Spleen (tissue), 11 donors: ENCODE data around the gene SYDE2. TPM values are rescaled to one million over a fixed set of nuclear protein-coding genes. Genes with fewer than 3 reads are reported as not detected.
"Not testable (repeated sequence)": the region's sequence is repeated elsewhere in the genome, so short reads cannot be mapped to it uniquely, and the experiment has no call there.

Source experiments
- DNase-seq: peaks from one replicate; pipeline ENCODE4 v3.0.0-alpha.2; 2020
- H3K27ac ChIP-seq, 8 donors: fragments of 200-600 bp; sonication (generic) in 7 of 8; 1 replicate in 4 of 8; 2 replicates in 4 of 8; pipeline versions ENCODE4 v1.5.0 to v1.8.0; 2016 to 2021; ENCODE audit warnings: inconsistent platforms in 4 of 8, mild to moderate bottlenecking in 4 of 8, moderate library complexity in 1 of 8
- H3K27me3 ChIP-seq, 7 donors: fragments of 200-600 bp; sonication (generic) in 6 of 7; replicated peaks in 1 of 7; 1 replicate in 4 of 7; 2 replicates in 3 of 7; pipeline versions ENCODE4 v1.5.0 to v1.8.0; 2016 to 2021; ENCODE audit warnings: inconsistent platforms in 3 of 7, mild to moderate bottlenecking in 1 of 7
- H3K36me3 ChIP-seq, 6 donors: fragments of 200-600 bp; sonication (generic) in 5 of 6; 1 replicate in 4 of 6; 2 replicates in 2 of 6; pipeline versions ENCODE4 v1.5.0 to v1.8.0; 2016 to 2021; ENCODE audit warnings: inconsistent platforms in 2 of 6
- H3K4me1 ChIP-seq, 6 donors: fragments of 200-600 bp; sonication (generic) in 5 of 6; 1 replicate in 3 of 6; 2 replicates in 3 of 6; pipeline versions ENCODE4 v1.5.0 to v1.8.0; 2016 to 2021; ENCODE audit warnings: inconsistent platforms in 3 of 6
- H3K4me3 ChIP-seq, 8 donors: fragments of 200-600 bp; sonication (generic) in 7 of 8; 1 replicate in 4 of 8; 2 replicates in 4 of 8; pipeline versions ENCODE4 v1.5.0 to v1.8.0; 2016 to 2021; ENCODE audit warnings: inconsistent platforms in 4 of 8, mild to moderate bottlenecking in 4 of 8, moderate library complexity in 2 of 8
- H3K9me3 ChIP-seq, 8 donors: fragments of 200-600 bp; sonication (generic) in 7 of 8; 1 replicate in 4 of 8; 2 replicates in 4 of 8; pipeline versions ENCODE4 v1.5.0 to v1.8.0; 2016 to 2021; ENCODE audit warnings: inconsistent platforms in 4 of 8
- CTCF ChIP-seq, 11 experiments: fragments of 200-600 bp in 7 of 11; fragments of 450-650 bp in 4 of 11; sonication (generic) in 4 of 11; IDR thresholded peaks in 8 of 11; conservative IDR thresholded peaks in 3 of 11; 1 replicate in 7 of 11; 2 replicates in 4 of 11; pipeline versions ENCODE4 v1.4.0 to v1.8.0; 2016 to 2021; ENCODE audit warnings: antibody characterized with exemption in 11 of 11, inconsistent platforms in 4 of 11, mild to moderate bottlenecking in 1 of 11
- POLR2A ChIP-seq, 3 donors: fragments of 450-650 bp; IDR thresholded peaks; one replicate each; pipeline ENCODE4 v1.5.1; 2017; ENCODE audit warnings: antibody characterized with exemption in 3 of 3, mild to moderate bottlenecking in 1 of 3
- POLR2AphosphoS5 ChIP-seq, 3 donors: sonication (generic); formaldehyde crosslinking; IDR thresholded peaks; one replicate each; pipeline ENCODE4 v1.5.1; 2017; ENCODE audit warnings: antibody characterized with exemption in 3 of 3
- WGBS, 5 donors: extraction: QIAGEN DNeasy Blood & Tissue Kit in 3 of 5; methylation state at CpG; one replicate each; pipeline versions ENCODE4 v1.1.5 to v1.1.7; 2013 to 2018; 5-methylcytosine and 5-hydroxymethylcytosine counted together
- intact Hi-C: fragments of 100-400 bp; cut with DNase I; formaldehyde crosslinking; loops from one replicate; pipeline ENCODE4 v1.15.0; 2023; ENCODE audit warnings: low total_unique reads
- polyA plus RNA-seq, 3 donors: library from polyadenylated mRNA; stranded (reverse); fragments of 200-250 nt; gene quantifications; one replicate each; pipeline ENCODE4 v1.2.1, GENCODE V29; 2013
- total RNA-seq, 7 donors: library from RNA; depleted of rRNA in 3 of 7; stranded (reverse); fragments of >200 nt in 3 of 7; fragmentation: NEBNext Ultra II Directional in 4 of 7; extraction: Animal tissue kit (Norgen Biotek cat#: 25700) in 4 of 7; gene quantifications; one replicate each; pipeline versions ENCODE4 v1.1.0 to v1.2.1, GENCODE V29; 2016 to 2021
- donor health status: healthy with polysubstance abuse.
- donor health status: DM: no; HTN: no; CAD: no; lungs with moderate emphysema.
- donor health status: DM: no; HTN: no; CAD: no.
- donor health status: Bipolar disorder and iron deficiency.
- donor health status: healthy.
- donor health status: DM: no; HTN: no; CAD: no.
- donor health status: DM: yes; HTN: yes; CAD: no.

SYDE2 gene
- total and polyA plus RNA-seq, 10 donors: 0.09 to 3.6 (median 2.5) TPM

DNA sequence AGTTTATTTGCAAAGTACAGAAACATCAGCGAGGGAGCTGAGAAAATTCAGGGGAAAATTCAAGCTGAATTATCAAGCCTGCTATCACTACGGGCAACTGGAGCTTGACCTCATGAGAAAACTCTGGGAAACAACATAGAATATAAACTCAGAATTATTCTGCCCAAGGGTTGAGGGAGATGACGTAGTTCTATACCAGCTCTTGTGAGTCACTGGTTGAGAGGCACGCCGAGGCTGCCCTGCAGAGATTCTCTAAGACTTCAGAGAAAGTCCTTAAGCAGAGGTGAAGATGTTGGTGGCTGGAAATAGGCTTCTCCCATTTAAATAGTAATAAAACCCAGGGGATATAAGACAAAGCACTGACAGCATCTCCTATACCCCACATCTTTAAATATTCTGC lies 12.3 kb downstream of the SYDE2 start:
- WGBS, 5 donors: 62 to 89% (median 80%) methylated on average over 5 of the region's 5 CpGs
- Histone ChIP-seq H3K36me3 (peaks cover 0 to 10% (median 0%) of the 10 kb centered on the region in 6 donors), H3K9me3 (no peaks in the 10 kb centered on the region), H3K27me3 (no peaks in the 10 kb centered on the region), H3K4me1 (no peaks in the 10 kb centered on the region), H3K4me3 (no peak overlapping the region), H3K27ac (no peak overlapping the region)
- intact Hi-C loops: no loop called here
- DNase-seq: no peak
- TF ChIP-seq CTCF (IDR thresholded peaks at IDR 0.05 in 8 of 11, conservative IDR thresholded peaks at IDR 0.05 in 3 of 11) (no peak), POLR2A (IDR thresholded peaks at IDR 0.05) (no peak), POLR2AphosphoS5 (IDR thresholded peaks at IDR 0.05) (no peak)

DNA sequence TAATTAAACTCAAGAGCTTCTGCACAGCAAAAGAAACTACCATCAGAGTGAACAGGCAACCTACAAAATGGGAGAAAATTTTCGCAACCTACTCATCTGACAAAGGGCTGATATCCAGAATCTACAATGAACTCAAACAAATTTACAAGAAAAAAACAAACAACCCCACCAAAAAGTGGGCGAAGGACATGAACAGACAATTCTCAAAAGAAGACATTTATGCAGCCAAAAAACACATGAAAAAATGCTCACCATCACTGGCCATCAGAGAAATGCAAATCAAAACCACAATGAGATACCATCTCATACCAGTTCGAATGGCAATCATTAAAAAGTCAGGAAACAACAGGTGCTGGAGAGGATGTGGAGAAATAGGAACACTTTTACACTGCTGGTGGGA lies 13.8 kb downstream of the SYDE2 start:
- H3K27ac ChIP-seq, DNase-seq, H3K27me3 ChIP-seq, H3K4me1 ChIP-seq, H3K4me3 ChIP-seq, intact Hi-C loops, H3K9me3 ChIP-seq: not testable (repeated sequence)
- H3K36me3 ChIP-seq: peaks cover 0 to 10% (median 0%) of the 10 kb centered on the region in 6 donors
- 21 to 89% (median 73%) methylated on average over 2 to 3 of the region's 3 CpGs for WGBS, 5 donors

- no peaks in the 10 kb centered on the region for H3K36me3 ChIP-seq
- 78 to 91% (median 88%) methylated on average over 1 of the region's 1 CpG for WGBS, 5 donors
- DNase-seq: no peak
- H3K27ac ChIP-seq: no peak overlapping the region
- H3K4me3 ChIP-seq: no peak overlapping the region
- H3K9me3 ChIP-seq: no peaks in the 10 kb centered on the region
- intact Hi-C loops: no loop called here
- peaks cover 0 to 8% (median 0%) of the 10 kb centered on the region in 6 donors for H3K4me1 ChIP-seq
- TF ChIP-seq CTCF (IDR thresholded peaks at IDR 0.05 in 8 of 11, conservative IDR thresholded peaks at IDR 0.05 in 3 of 11): no peak
- no peak for TF ChIP-seq POLR2A (IDR thresholded peaks at IDR 0.05)
- no peak for TF ChIP-seq POLR2AphosphoS5 (IDR thresholded peaks at IDR 0.05)
- H3K27me3 ChIP-seq: no peaks in the 10 kb centered on the region
Observed at GRCh38 chr1:85184245-85184644, 16.6 kb downstream of the SYDE2 start.

DNA sequence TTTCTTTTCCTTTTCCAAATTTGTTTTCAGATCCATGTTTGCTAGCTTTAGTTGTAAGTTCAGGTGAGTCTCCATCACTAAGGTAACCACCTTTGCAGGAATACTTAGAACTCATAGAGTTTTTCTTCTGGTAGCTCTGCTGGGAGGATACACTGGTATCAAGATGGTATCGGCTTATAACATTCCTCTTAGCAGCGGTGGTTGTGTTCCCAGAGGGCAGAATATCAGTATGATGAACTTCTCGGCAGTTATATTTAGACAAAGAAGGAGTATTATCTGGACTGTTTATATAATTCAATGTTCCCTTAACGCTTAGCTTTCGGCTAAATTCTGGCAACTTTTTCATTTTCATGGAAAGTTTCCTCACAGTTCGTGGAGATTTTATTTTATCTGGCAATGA lies 18.1 kb downstream of the SYDE2 start:
- intact Hi-C loops: no loop called here
- no peaks in the 10 kb centered on the region for H3K27me3 ChIP-seq
- H3K9me3 ChIP-seq: no peaks in the 10 kb centered on the region
- H3K4me3 ChIP-seq: no peak overlapping the region
- DNase-seq: no peak
- no peak overlapping the region for H3K27ac ChIP-seq
- H3K36me3 ChIP-seq: no peaks in the 10 kb centered on the region
- peaks cover 0 to 10% (median 0%) of the 10 kb centered on the region in 6 donors for H3K4me1 ChIP-seq
- TF ChIP-seq POLR2A (IDR thresholded peaks at IDR 0.05): no peak
- TF ChIP-seq CTCF (IDR thresholded peaks at IDR 0.05 in 8 of 11, conservative IDR thresholded peaks at IDR 0.05 in 3 of 11): no peak
- TF ChIP-seq POLR2AphosphoS5 (IDR thresholded peaks at IDR 0.05): no peak
- 85 to 90% (median 89%) methylated on average over 6 of the region's 6 CpGs for WGBS, 5 donors

DNA sequence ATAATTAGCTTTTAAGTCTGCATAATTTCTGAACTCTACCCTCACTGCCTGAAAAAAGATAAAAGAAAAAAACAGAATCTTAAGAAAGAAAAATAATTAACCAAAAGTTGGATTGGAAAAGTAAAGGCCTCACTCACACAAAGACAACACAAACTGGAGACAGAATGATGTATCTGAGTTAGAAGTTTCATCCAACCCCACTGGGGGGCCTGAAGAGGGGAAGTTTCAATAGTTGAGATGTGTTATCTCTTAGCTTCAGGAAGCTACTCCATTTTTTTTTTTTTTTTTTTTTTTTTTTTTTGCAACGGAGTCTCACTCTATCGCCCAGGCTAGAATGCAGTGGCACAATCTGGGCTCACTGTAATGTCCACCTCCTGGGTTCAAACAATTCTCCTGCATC lies 19.9 kb downstream of the SYDE2 start:
- WGBS, 5 donors: 80 to 100% (median 93%) methylated on average over 2 of the region's 2 CpGs
- H3K27ac ChIP-seq: no peak overlapping the region
- TF ChIP-seq CTCF (IDR thresholded peaks at IDR 0.05 in 8 of 11, conservative IDR thresholded peaks at IDR 0.05 in 3 of 11): no peak
- no peak for TF ChIP-seq POLR2AphosphoS5 (IDR thresholded peaks at IDR 0.05)
- TF ChIP-seq POLR2A (IDR thresholded peaks at IDR 0.05): no peak
- no peaks in the 10 kb centered on the region for H3K27me3 ChIP-seq
- H3K4me1 ChIP-seq: peaks cover 0 to 10% (median 0%) of the 10 kb centered on the region in 6 donors
- DNase-seq: no peak
- intact Hi-C loops: no loop called here
- no peak overlapping the region for H3K4me3 ChIP-seq
- H3K36me3 ChIP-seq: no peaks in the 10 kb centered on the region
- no peaks in the 10 kb centered on the region for H3K9me3 ChIP-seq
